ENCODE measurements around the gene CLVS2.

CLVS2 gene

DNA sequence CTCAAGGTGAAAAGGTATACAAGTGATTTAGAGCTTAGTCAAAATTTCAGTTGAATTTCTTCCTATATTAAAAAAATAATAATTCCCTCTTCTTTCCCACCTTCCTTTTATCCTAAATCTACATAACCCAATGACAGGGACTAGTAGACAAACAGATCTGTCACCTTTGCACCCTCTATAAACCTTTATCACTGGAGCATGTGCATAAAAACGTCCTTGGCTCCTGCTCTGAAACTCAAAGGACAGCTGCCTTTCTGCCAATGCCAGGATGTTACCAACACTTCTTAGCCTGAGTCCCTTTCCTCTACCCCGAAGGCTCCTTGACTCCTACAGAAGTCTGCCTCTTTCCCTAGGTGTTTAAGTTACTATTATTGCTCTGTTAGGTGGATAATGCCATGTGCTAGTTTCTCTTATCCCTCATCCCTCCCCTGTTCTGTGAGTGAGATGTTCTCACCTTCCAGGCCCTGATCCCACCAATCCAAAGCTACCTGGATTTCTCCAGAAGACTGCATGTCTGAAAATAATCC lies 4.3 kb downstream of the CLVS2 start:
- Histone ChIP-seq H3K27me3 (ENCODE audit: control insufficient read depth in 3 of 3, insufficient read depth in 3 of 3, low read depth in 1 of 3, low read length in 3 of 3) (peaks cover 2 to 20% (median 11%) of the 10 kb centered on the region in 3 experiments), H2BK5ac (ENCODE audit: low read length) (no peak overlapping the region), H3K36me3 (replicated peaks in 1 of 2; ENCODE audit: control insufficient read depth in 2 of 2, insufficient read depth in 2 of 2, low read length in 2 of 2) (no peaks in the 10 kb centered on the region), H4K8ac (ENCODE audit: low read depth, low read length) (no peak overlapping the region), H3K9ac (ENCODE audit: low read depth, low read length, poor library complexity) (no peak overlapping the region), H3K23ac (ENCODE audit: low read depth, low read length, poor library complexity) (no peak overlapping the region), H2AK5ac (ENCODE audit: low read depth, low read length) (no peak overlapping the region), H3K27ac (replicated peaks; ENCODE audit: low read length) (no peak overlapping the region), H2BK15ac (ENCODE audit: low read length) (no peak overlapping the region), H3K79me1 (ENCODE audit: low read depth, low read length) (no peaks in the 10 kb centered on the region), H2AFZ (ENCODE audit: low read length) (no peak overlapping the region), H3K4ac (ENCODE audit: low read length) (no peak overlapping the region), H3K4me1 (ENCODE audit: control insufficient read depth in 2 of 2, insufficient read depth in 1 of 2, low read depth in 1 of 2, low read length in 2 of 2) (peaks cover 0 to 3% of the 10 kb centered on the region in 2 donors), H3K18ac (ENCODE audit: low read length) (no peak overlapping the region), H2BK12ac (ENCODE audit: low read length) (no peak overlapping the region), H3K14ac (ENCODE audit: low read length) (no peak overlapping the region), H3K4me3 (ENCODE audit: low read length in 2 of 2) (no peak overlapping the region), H4K91ac (ENCODE audit: low read depth, low read length, poor library complexity) (no peak overlapping the region), H2BK120ac (ENCODE audit: low read depth, low read length) (no peak overlapping the region), H3K9me3 (replicated peaks in 1 of 2; ENCODE audit: control insufficient read depth in 2 of 2, insufficient read depth in 1 of 2, low read depth in 1 of 2, low read length in 2 of 2) (no peaks in the 10 kb centered on the region), H3K4me2 (ENCODE audit: insufficient read depth, low read length, poor library complexity, severe bottlenecking) (no peak overlapping the region)
- DNase-seq (ENCODE audit: low spot score): no peak
- WGBS, 2 donors (ENCODE audit: extremely low coverage in 2 of 2, insufficient read length in 2 of 2, insufficient replicate concordance in 1 of 2): no CpG with 5 or more reads among the region's 2 CpGs

DNA sequence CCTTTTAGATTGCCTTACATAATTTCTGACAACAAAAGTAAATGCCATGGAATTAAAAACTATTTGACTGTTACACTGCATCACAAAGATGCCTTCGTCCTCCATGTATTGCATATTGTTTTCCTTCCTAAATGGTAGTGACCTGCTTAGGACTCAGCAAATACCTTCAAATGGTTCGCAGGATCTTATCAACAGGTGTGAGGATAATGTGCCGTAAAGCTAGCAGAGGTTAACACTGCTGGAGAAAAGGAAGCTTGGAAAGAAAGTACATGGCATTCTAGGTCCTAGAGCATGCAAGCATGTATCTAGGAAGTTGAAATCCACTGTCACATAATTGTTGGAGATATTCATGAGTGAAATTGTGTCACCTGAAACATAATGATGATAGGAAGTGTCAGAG lies 5.5 kb downstream of the CLVS2 start:
- Histone ChIP-seq H3K18ac (ENCODE audit: low read length) (no peak overlapping the region), H3K4ac (ENCODE audit: low read length) (no peak overlapping the region), H2BK120ac (ENCODE audit: low read depth, low read length) (no peak overlapping the region), H3K9me3 (replicated peaks in 1 of 2; ENCODE audit: control insufficient read depth in 2 of 2, insufficient read depth in 1 of 2, low read depth in 1 of 2, low read length in 2 of 2) (no peaks in the 10 kb centered on the region), H3K23ac (ENCODE audit: low read depth, low read length, poor library complexity) (no peak overlapping the region), H3K27me3 (ENCODE audit: control insufficient read depth in 3 of 3, insufficient read depth in 3 of 3, low read depth in 1 of 3, low read length in 3 of 3) (peaks cover 2 to 12% (median 11%) of the 10 kb centered on the region in 3 experiments), H3K36me3 (replicated peaks in 1 of 2; ENCODE audit: control insufficient read depth in 2 of 2, insufficient read depth in 2 of 2, low read length in 2 of 2) (no peaks in the 10 kb centered on the region), H2AFZ (ENCODE audit: low read length) (no peak overlapping the region), H4K91ac (ENCODE audit: low read depth, low read length, poor library complexity) (no peak overlapping the region), H3K4me3 (ENCODE audit: low read length in 2 of 2) (no peak overlapping the region), H3K27ac (replicated peaks; ENCODE audit: low read length) (no peak overlapping the region), H3K14ac (ENCODE audit: low read length) (no peak overlapping the region), H3K4me2 (ENCODE audit: insufficient read depth, low read length, poor library complexity, severe bottlenecking) (no peak overlapping the region), H2BK15ac (ENCODE audit: low read length) (no peak overlapping the region), H3K4me1 (ENCODE audit: control insufficient read depth in 2 of 2, insufficient read depth in 1 of 2, low read depth in 1 of 2, low read length in 2 of 2) (peaks cover 0 to 3% of the 10 kb centered on the region in 2 donors), H3K9ac (ENCODE audit: low read depth, low read length, poor library complexity) (no peak overlapping the region), H2BK5ac (ENCODE audit: low read length) (no peak overlapping the region), H4K8ac (ENCODE audit: low read depth, low read length) (no peak overlapping the region), H2BK12ac (ENCODE audit: low read length) (no peak overlapping the region), H3K79me1 (ENCODE audit: low read depth, low read length) (no peaks in the 10 kb centered on the region), H2AK5ac (ENCODE audit: low read depth, low read length) (no peak overlapping the region)
- WGBS, 2 donors (ENCODE audit: extremely low coverage in 2 of 2, insufficient read length in 2 of 2, insufficient replicate concordance in 1 of 2): no CpG with 5 or more reads among the region's 3 CpGs
- DNase-seq (ENCODE audit: low spot score): no peak

GRCh38 chr6:123007885-123008284 lies 11.8 kb downstream of the CLVS2 start:
- H3K36me3 ChIP-seq (replicated peaks in 1 of 2; ENCODE audit: control insufficient read depth in 2 of 2, insufficient read depth in 2 of 2, low read length in 2 of 2): no peaks in the 10 kb centered on the region
- no peak for DNase-seq (ENCODE audit: low spot score)

GRCh38 chr6:123009059-123009458 lies 13.0 kb downstream of the CLVS2 start:
- no peak overlapping the region for H2BK5ac ChIP-seq (ENCODE audit: low read length)
- H3K36me3 ChIP-seq (replicated peaks in 1 of 2; ENCODE audit: control insufficient read depth in 2 of 2, insufficient read depth in 2 of 2, low read length in 2 of 2): no peaks in the 10 kb centered on the region
- no peaks in the 10 kb centered on the region for H3K27me3 ChIP-seq (ENCODE audit: control insufficient read depth in 3 of 3, insufficient read depth in 3 of 3, low read depth in 1 of 3, low read length in 3 of 3)
- H3K18ac ChIP-seq (ENCODE audit: low read length): no peak overlapping the region
- H2BK120ac ChIP-seq (ENCODE audit: low read depth, low read length): no peak overlapping the region
- no peaks in the 10 kb centered on the region for H3K9me3 ChIP-seq (replicated peaks in 1 of 2; ENCODE audit: control insufficient read depth in 2 of 2, insufficient read depth in 1 of 2, low read depth in 1 of 2, low read length in 2 of 2)
- H2BK12ac ChIP-seq (ENCODE audit: low read length): no peak overlapping the region
- no peak overlapping the region for H3K27ac ChIP-seq (replicated peaks; ENCODE audit: low read length)
- H3K4me2 ChIP-seq (ENCODE audit: insufficient read depth, low read length, poor library complexity, severe bottlenecking): no peak overlapping the region
- no peak overlapping the region for H3K14ac ChIP-seq (ENCODE audit: low read length)
- H4K91ac ChIP-seq (ENCODE audit: low read depth, low read length, poor library complexity): no peak overlapping the region
- H2AFZ ChIP-seq (ENCODE audit: low read length): no peak overlapping the region
- no peaks in the 10 kb centered on the region for H3K4me1 ChIP-seq (ENCODE audit: control insufficient read depth in 2 of 2, insufficient read depth in 1 of 2, low read depth in 1 of 2, low read length in 2 of 2)
- no peak overlapping the region for H3K4ac ChIP-seq (ENCODE audit: low read length)
- no peak overlapping the region for H3K9ac ChIP-seq (ENCODE audit: low read depth, low read length, poor library complexity)
- no peak overlapping the region for H2AK5ac ChIP-seq (ENCODE audit: low read depth, low read length)
- H3K23ac ChIP-seq (ENCODE audit: low read depth, low read length, poor library complexity): no peak overlapping the region
- H3K79me1 ChIP-seq (ENCODE audit: low read depth, low read length): no peaks in the 10 kb centered on the region
- no CpG with 5 or more reads among the region's 2 CpGs for WGBS, 2 donors (ENCODE audit: extremely low coverage in 2 of 2, insufficient read length in 2 of 2, insufficient replicate concordance in 1 of 2)
- no peak overlapping the region for H3K4me3 ChIP-seq (ENCODE audit: low read length in 2 of 2)
- H2BK15ac ChIP-seq (ENCODE audit: low read length): no peak overlapping the region
- no peak for DNase-seq (ENCODE audit: low spot score)
- no peak overlapping the region for H4K8ac ChIP-seq (ENCODE audit: low read depth, low read length)

More at GRCh38 chr6:123007885-123008284, 11.8 kb downstream of the CLVS2 start:
- H2BK15ac ChIP-seq (ENCODE audit: low read length): no peak overlapping the region
- no peak overlapping the region for H2BK12ac ChIP-seq (ENCODE audit: low read length)
- H3K14ac ChIP-seq (ENCODE audit: low read length): no peak overlapping the region
- no peaks in the 10 kb centered on the region for H3K27me3 ChIP-seq (ENCODE audit: control insufficient read depth in 3 of 3, insufficient read depth in 3 of 3, low read depth in 1 of 3, low read length in 3 of 3)
- H3K27ac ChIP-seq (replicated peaks; ENCODE audit: low read length): no peak overlapping the region
- no peak overlapping the region for H2BK120ac ChIP-seq (ENCODE audit: low read depth, low read length)
- H2BK5ac ChIP-seq (ENCODE audit: low read length): no peak overlapping the region
- no peak overlapping the region for H3K23ac ChIP-seq (ENCODE audit: low read depth, low read length, poor library complexity)
- no peak overlapping the region for H3K4me3 ChIP-seq (ENCODE audit: low read length in 2 of 2)
- H3K4ac ChIP-seq (ENCODE audit: low read length): no peak overlapping the region
- H3K4me2 ChIP-seq (ENCODE audit: insufficient read depth, low read length, poor library complexity, severe bottlenecking): no peak overlapping the region
- no peaks in the 10 kb centered on the region for H3K79me1 ChIP-seq (ENCODE audit: low read depth, low read length)
- no peak overlapping the region for H2AFZ ChIP-seq (ENCODE audit: low read length)
- no peak overlapping the region for H4K91ac ChIP-seq (ENCODE audit: low read depth, low read length, poor library complexity)
- H3K18ac ChIP-seq (ENCODE audit: low read length): no peak overlapping the region
- H3K4me1 ChIP-seq (ENCODE audit: control insufficient read depth in 2 of 2, insufficient read depth in 1 of 2, low read depth in 1 of 2, low read length in 2 of 2): no peaks in the 10 kb centered on the region
- no peak overlapping the region for H3K9ac ChIP-seq (ENCODE audit: low read depth, low read length, poor library complexity)
- H3K9me3 ChIP-seq (replicated peaks in 1 of 2; ENCODE audit: control insufficient read depth in 2 of 2, insufficient read depth in 1 of 2, low read depth in 1 of 2, low read length in 2 of 2): no peaks in the 10 kb centered on the region
- H4K8ac ChIP-seq (ENCODE audit: low read depth, low read length): no peak overlapping the region
- no peak overlapping the region for H2AK5ac ChIP-seq (ENCODE audit: low read depth, low read length)

Data from neuronal stem cell (in vitro differentiated cells).